OCI-LY3 (cell line): ENCODE data around the gene UBE2D4.
"Not testable (repeated sequence)": the region's sequence is repeated elsewhere in the genome, so short reads cannot be mapped to it uniquely, and the experiment has no call there.

Experiments
- H2AFZ ChIP-seq: fragments of 200-600, 300-600 bp; shearing (Covaris generic); 2 replicates; pipeline ENCODE4 v1.6.0; 2014; ENCODE audit warnings: antibody characterized with exemption, low read depth, low read length
- H3K27ac ChIP-seq: fragments of 200-600, 300-600 bp; sonication (generic); 2 replicates; pipeline ENCODE4 v1.5.1; 2014; ENCODE audit warnings: mild to moderate bottlenecking, low read length, moderate library complexity, mixed read lengths
- H3K27me3 ChIP-seq: fragments of 200-600, 300-600 bp; sonication (generic); 2 replicates; pipeline ENCODE4 v1.6.1; 2014; ENCODE audit warnings: low read depth, low read length, mixed read lengths
- H3K36me3 ChIP-seq: fragments of 200-600, 300-600 bp; sonication (generic); replicated peaks from 2 replicates; pipeline ENCODE3; 2014; ENCODE audit warnings: low read depth, low read length, mixed read lengths
- H3K4me1 ChIP-seq: fragments of 300-600, 200-600 bp; sonication (generic); 2 replicates; pipeline ENCODE4 v1.6.1; 2014; ENCODE audit warnings: low read length, mixed read lengths
- H3K4me2 ChIP-seq: fragments of 200-600, 300-600 bp; sonication (generic); 2 replicates; pipeline ENCODE4 v1.6.1; 2014; ENCODE audit warnings: low read length, mixed read lengths
- H3K4me3 ChIP-seq: fragments of 300-600, 200-600 bp; sonication (generic); 2 replicates; pipeline ENCODE4 v1.5.1; 2014; ENCODE audit warnings: antibody characterized with exemption, mild to moderate bottlenecking, low read length, moderate library complexity
- H3K79me2 ChIP-seq: fragments of 300-600, 200-600 bp; shearing (Covaris generic); 2 replicates; pipeline ENCODE4 v1.6.1; 2014; ENCODE audit warnings: mild to moderate bottlenecking, low read length, mixed read lengths
- H3K9ac ChIP-seq: fragments of 300-600, 200-600 bp; shearing (Covaris generic); 2 replicates; pipeline ENCODE4 v1.6.0; 2014; ENCODE audit warnings: mild to moderate bottlenecking, low read length, moderate library complexity
- H3K9me3 ChIP-seq: fragments of 200-600, 300-600 bp; shearing (Covaris generic); 2 replicates; pipeline ENCODE4 v1.6.1; 2014; ENCODE audit warnings: low read length, mixed read lengths; ENCODE audit not compliant: insufficient read depth
- H4K20me1 ChIP-seq: fragments of 200-600, 300-600 bp; sonication (generic); 2 replicates; pipeline ENCODE4 v1.6.1; 2016; ENCODE audit warnings: low read length, mixed read lengths; ENCODE audit not compliant: insufficient read depth
- CTCF ChIP-seq: fragments of 200-600, 300-600 bp; sonication (generic); IDR thresholded peaks from 2 replicates; pipeline ENCODE4 v1.5.1; 2014; ENCODE audit warnings: antibody characterized with exemption, low read length, low read depth
- EZH2phosphoT487 ChIP-seq: fragments of 200-600 bp; shearing (Covaris generic); IDR thresholded peaks from 2 replicates; pipeline ENCODE4 v1.6.1; 2018; ENCODE audit warnings: antibody characterized with exemption, mixed run types, low read depth

UBE2D4 gene

GRCh38 chr7:43953071-43953470 is 26.8 kb downstream of the UBE2D4 start:
- Histone ChIP-seq H3K36me3 (no peaks in the 10 kb centered on the region), H2AFZ (no peak overlapping the region), H3K4me3 (no peak overlapping the region), H3K9me3 (no peaks in the 10 kb centered on the region), H3K9ac (no peak overlapping the region), H3K4me2 (no peak overlapping the region), H3K27ac (no peak overlapping the region), H3K27me3 (no peaks in the 10 kb centered on the region), H3K4me1 (no peaks in the 10 kb centered on the region), H3K79me2 (no peaks in the 10 kb centered on the region), H4K20me1 (no peaks in the 10 kb centered on the region)
- no peak for TF ChIP-seq EZH2phosphoT487
- TF ChIP-seq CTCF, result no peak

- H3K36me3 ChIP-seq, result no peaks in the 10 kb centered on the region
- H3K4me2 ChIP-seq, result no peak overlapping the region
- no peaks in the 10 kb centered on the region for H4K20me1 ChIP-seq
- H3K27me3 ChIP-seq, result no peaks in the 10 kb centered on the region
- H3K9me3 ChIP-seq, result no peaks in the 10 kb centered on the region
- no peaks in the 10 kb centered on the region for H3K4me1 ChIP-seq
- no peak overlapping the region for H2AFZ ChIP-seq
- H3K79me2 ChIP-seq, result no peaks in the 10 kb centered on the region
- H3K9ac ChIP-seq, result no peak overlapping the region
- H3K27ac ChIP-seq, result no peak overlapping the region
- H3K4me3 ChIP-seq, result no peak overlapping the region
- TF ChIP-seq CTCF (peak; percentile 64), EZH2phosphoT487 (no peak)
Observed at GRCh38 chr7:43954524-43955228, 28.4 kb downstream of the UBE2D4 start.

- no peaks in the 10 kb centered on the region for H3K27me3 ChIP-seq
- H3K27ac ChIP-seq, result no peak overlapping the region
- H3K4me2 ChIP-seq, result no peak overlapping the region
- no peaks in the 10 kb centered on the region for H3K36me3 ChIP-seq
- no peak overlapping the region for H3K9ac ChIP-seq
- TF ChIP-seq EZH2phosphoT487, result no peak
- H2AFZ ChIP-seq, result no peak overlapping the region
- H3K4me3 ChIP-seq, result no peak overlapping the region
- no peaks in the 10 kb centered on the region for H3K79me2 ChIP-seq
- no peaks in the 10 kb centered on the region for H4K20me1 ChIP-seq
- H3K9me3 ChIP-seq, result no peaks in the 10 kb centered on the region
- H3K4me1 ChIP-seq, result no peaks in the 10 kb centered on the region; the same call in 1 of the 2 replicates
Observed at GRCh38 chr7:43956027-43956426, 29.8 kb downstream of the UBE2D4 start.

GRCh38 chr7:43960933-43961332 is 34.7 kb downstream of the UBE2D4 start:
- Histone ChIP-seq H2AFZ (no peak overlapping the region), H3K4me2 (no peak overlapping the region), H3K27me3 (no peaks in the 10 kb centered on the region), H3K79me2 (no peaks in the 10 kb centered on the region), H4K20me1 (no peaks in the 10 kb centered on the region), H3K4me3 (no peak overlapping the region), H3K27ac (no peak overlapping the region), H3K9me3 (no peaks in the 10 kb centered on the region), H3K36me3 (no peaks in the 10 kb centered on the region), H3K4me1 (no peaks in the 10 kb centered on the region; the same call in 1 of the 2 replicates), H3K9ac (no peak overlapping the region)
- TF ChIP-seq CTCF, result no peak
- no peak for TF ChIP-seq EZH2phosphoT487

- H3K4me3 ChIP-seq, H4K20me1 ChIP-seq, H3K27me3 ChIP-seq, H2AFZ ChIP-seq, H3K36me3 ChIP-seq, H3K4me1 ChIP-seq, H3K9me3 ChIP-seq, H3K27ac ChIP-seq, H3K79me2 ChIP-seq, H3K4me2 ChIP-seq, H3K9ac ChIP-seq: not testable (repeated sequence)
Observed at GRCh38 chr7:43966392-43966791, 40.2 kb downstream of the UBE2D4 start.

- not testable (repeated sequence) for H3K27ac ChIP-seq, H2AFZ ChIP-seq, H3K79me2 ChIP-seq, H3K4me2 ChIP-seq, H3K27me3 ChIP-seq, H3K9ac ChIP-seq, H3K36me3 ChIP-seq, H3K4me1 ChIP-seq, H4K20me1 ChIP-seq, H3K4me3 ChIP-seq, H3K9me3 ChIP-seq
Observed at GRCh38 chr7:43968172-43969040, 42.2 kb downstream of the UBE2D4 start.

GRCh38 chr7:43969586-43969985 is 43.4 kb downstream of the UBE2D4 start:
- H3K27ac ChIP-seq, H3K36me3 ChIP-seq, H3K27me3 ChIP-seq, H4K20me1 ChIP-seq, H3K9me3 ChIP-seq, H3K9ac ChIP-seq, H3K79me2 ChIP-seq, H2AFZ ChIP-seq, H3K4me1 ChIP-seq, H3K4me3 ChIP-seq, H3K4me2 ChIP-seq: not testable (repeated sequence)
